Progenitor cell of endocrine pancreas (in vitro differentiated cells): ENCODE results near the gene CFI. TPM values are rescaled to one million over a fixed set of nuclear protein-coding genes. Genes with fewer than 3 reads are reported as not detected.

Experiments
- DNase-seq: peaks from one replicate; pipeline ENCODE4 v3.0.0; 2021; ENCODE audit warnings: low spot score; ENCODE audit not compliant: unreplicated experiment
- H3K27ac Mint-ChIP-seq: 2 replicates; pipeline ENCODE4 v1.8.0; 2021; ENCODE audit warnings: mild to moderate bottlenecking, moderate library complexity, mixed read lengths
- H3K27me3 Mint-ChIP-seq: 2 replicates; pipeline ENCODE4 v1.8.0; 2021; ENCODE audit warnings: mixed read lengths
- H3K36me3 Mint-ChIP-seq: 2 replicates; pipeline ENCODE4 v1.8.0; 2022; ENCODE audit warnings: mixed read lengths; ENCODE audit not compliant: insufficient read depth
- H3K4me1 Mint-ChIP-seq: 2 replicates; pipeline ENCODE4 v1.8.0; 2021; ENCODE audit warnings: low read depth, mixed read lengths
- H3K4me3 Mint-ChIP-seq: 2 replicates; pipeline ENCODE4 v1.8.0; 2021; ENCODE audit warnings: low read depth, mild to moderate bottlenecking, moderate library complexity, mixed read lengths
- H3K9me3 Mint-ChIP-seq: 2 replicates; pipeline ENCODE4 v1.8.0; 2021; ENCODE audit warnings: low read depth, mixed read lengths
- CTCF ChIP-seq: fragments of 200-600 bp; sonication (generic); IDR thresholded peaks from one replicate; pipeline ENCODE4 v1.5.0; 2021; ENCODE audit warnings: antibody characterized with exemption, mild to moderate bottlenecking; ENCODE audit not compliant: unreplicated experiment
- total RNA-seq: library from RNA; stranded (reverse); gene quantifications from 2 replicates; pipeline ENCODE4 v1.2.1, GENCODE V29; 2021

CFI gene
- total RNA-seq, 1 donor from 2014 or later = not detected

GRCh38 chr4:109836985-109837384 lies 35.2 kb upstream of the CFI start:
- no peaks in the 10 kb centered on the region for H3K4me1 Mint-ChIP-seq

GRCh38 chr4:109833756-109834155 lies 32.0 kb upstream of the CFI start:
- no peak for TF ChIP-seq CTCF
- H3K27me3 Mint-ChIP-seq = no peaks in the 10 kb centered on the region
- H3K9me3 Mint-ChIP-seq = no peaks in the 10 kb centered on the region
- no peaks in the 10 kb centered on the region for H3K36me3 Mint-ChIP-seq
- DNase-seq = no peak
- H3K4me1 Mint-ChIP-seq = no peaks in the 10 kb centered on the region
- H3K27ac Mint-ChIP-seq = no peak overlapping the region
- no peak overlapping the region for H3K4me3 Mint-ChIP-seq

More at GRCh38 chr4:109836985-109837384, 35.2 kb upstream of the CFI start:
- TF ChIP-seq CTCF = no peak
- no peaks in the 10 kb centered on the region for H3K36me3 Mint-ChIP-seq
- H3K4me3 Mint-ChIP-seq = no peak overlapping the region
- no peaks in the 10 kb centered on the region for H3K9me3 Mint-ChIP-seq
- DNase-seq = no peak
- no peak overlapping the region for H3K27ac Mint-ChIP-seq
- H3K27me3 Mint-ChIP-seq = no peaks in the 10 kb centered on the region

GRCh38 chr4:109827672-109828071 lies 25.9 kb upstream of the CFI start, which contains the start of gene RRH:
Gene RRH, plus strand, starts transcription at chr4:109827972. Its CDS starts 56 bp downstream, at chr4:109828028.
- H3K4me1 Mint-ChIP-seq = peaks cover 1% of the 10 kb centered on the region
- H3K27ac Mint-ChIP-seq = no peak within 1 kb of the TSS
- TF ChIP-seq CTCF = no peak
- no peak within 1 kb of the TSS for H3K4me3 Mint-ChIP-seq
- no peaks in the 10 kb centered on the region for H3K27me3 Mint-ChIP-seq
- H3K9me3 Mint-ChIP-seq = no peaks in the 10 kb centered on the region
- DNase-seq = no peak
- peaks cover 6% of the 10 kb centered on the region for H3K36me3 Mint-ChIP-seq

- TF ChIP-seq CTCF = peak; percentile 65
- peaks cover 1% of the 10 kb centered on the region for H3K4me1 Mint-ChIP-seq
- no peak overlapping the region for H3K27ac Mint-ChIP-seq
- H3K27me3 Mint-ChIP-seq = no peaks in the 10 kb centered on the region
- no peak for DNase-seq
- no peaks in the 10 kb centered on the region for H3K9me3 Mint-ChIP-seq
- H3K4me3 Mint-ChIP-seq = no peak overlapping the region
- peaks cover 7% of the 10 kb centered on the region for H3K36me3 Mint-ChIP-seq
These were observed 24.9 kb upstream of the CFI start for GRCh38 chr4:109826719-109827118.

- TF ChIP-seq CTCF = no peak
- Mint-ChIP-seq H3K27ac (no peak overlapping the region), H3K9me3 (no peaks in the 10 kb centered on the region), H3K4me3 (no peak overlapping the region), H3K36me3 (peaks cover 20% of the 10 kb centered on the region), H3K4me1 (peaks cover 12% of the 10 kb centered on the region), H3K27me3 (no peaks in the 10 kb centered on the region)
- no peak for DNase-seq
These were observed 19.4 kb upstream of the CFI start for GRCh38 chr4:109821185-109821584.
